DMS79 treated with DMSO at 0.1 percent for 48 hours (cell line): ENCODE measurements around the gene FTO.
A peak's percentile ranks its signal among the peaks of the same experiment; 100 is the strongest.
"Not testable (repeated sequence)": the region's sequence is repeated elsewhere in the genome, so short reads cannot be mapped to it uniquely, and the experiment has no call there.

Experiments
- DNase-seq: peaks from one replicate; lab custom pipeline; 2025; lab: John Stamatoyannopoulos, UW

The FTO gene

GRCh38 chr16:53827741-53828140 is 123.8 kb downstream of the FTO start:
- no peak for DNase-seq

- no peak for DNase-seq
These were observed 125.3 kb downstream of the FTO start for GRCh38 chr16:53829186-53829747.

- DNase-seq, result no peak
These were observed 129.1 kb downstream of the FTO start for GRCh38 chr16:53832896-53833544.

GRCh38 chr16:53836142-53836541 is 132.2 kb downstream of the FTO start:
- DNase-seq, result no peak

GRCh38 chr16:53836680-53837079 is 132.7 kb downstream of the FTO start:
- no peak for DNase-seq

- DNase-seq, result no peak
These were observed 133.5 kb downstream of the FTO start for GRCh38 chr16:53837426-53837825.

GRCh38 chr16:53839150-53839549 is 135.2 kb downstream of the FTO start:
- peak; percentile 37 for DNase-seq

- no peak for DNase-seq
These were observed 136.5 kb downstream of the FTO start for GRCh38 chr16:53840456-53840855.

GRCh38 chr16:53841884-53842283 is 137.9 kb downstream of the FTO start:
- no peak for DNase-seq

- no peak for DNase-seq
These were observed 139.1 kb downstream of the FTO start for GRCh38 chr16:53843084-53843483.

GRCh38 chr16:53844804-53845203 is 140.8 kb downstream of the FTO start:
- no peak for DNase-seq

GRCh38 chr16:53846549-53846948 is 142.6 kb downstream of the FTO start:
- DNase-seq, result not testable (repeated sequence)

GRCh38 chr16:53846971-53847370 is 143.0 kb downstream of the FTO start:
- DNase-seq, result no peak

GRCh38 chr16:53848277-53848942 is 144.5 kb downstream of the FTO start:
- DNase-seq, result no peak

GRCh38 chr16:53848950-53849349 is 145.0 kb downstream of the FTO start:
- no peak for DNase-seq

- no peak for DNase-seq
These were observed 145.6 kb downstream of the FTO start for GRCh38 chr16:53849585-53849984.

GRCh38 chr16:53849994-53850393 is 146.0 kb downstream of the FTO start:
- DNase-seq, result no peak

- no peak for DNase-seq
These were observed 148.7 kb downstream of the FTO start for GRCh38 chr16:53852678-53853077.

GRCh38 chr16:53855056-53855455 is 151.1 kb downstream of the FTO start:
- no peak for DNase-seq

- no peak for DNase-seq
These were observed 151.6 kb downstream of the FTO start for GRCh38 chr16:53855511-53855910.

- DNase-seq, result no peak
These were observed 156.1 kb downstream of the FTO start for GRCh38 chr16:53859995-53860540.

GRCh38 chr16:53863861-53864260 is 159.9 kb downstream of the FTO start:
- no peak for DNase-seq

GRCh38 chr16:53864819-53865493 is 161.0 kb downstream of the FTO start:
- no peak for DNase-seq
